Thymus (tissue), 11 donors: Measurements from ENCODE around the gene KCNIP1. TPM values are rescaled to one million over a fixed set of nuclear protein-coding genes. Genes with fewer than 3 reads are reported as not detected.

Experiments used
- DNase-seq, 9 donors: peaks; one replicate each; pipeline ENCODE4 v3.0.0-alpha.2; 2013; ENCODE audit warnings: low spot score in 9 of 9, low read depth in 6 of 9, missing footprints in 1 of 9
- H3K27ac ChIP-seq, 2 donors: one replicate each; pipeline ENCODE4 v1.5.1; 2013; ENCODE audit warnings: control low read depth in 1 of 2, low read depth in 1 of 2, low read length in 1 of 2, mild to moderate bottlenecking in 1 of 2, moderate library complexity in 1 of 2
- H3K27me3 ChIP-seq, 2 donors: one replicate each; pipeline ENCODE4 v1.5.1; 2013; ENCODE audit warnings: low read length in 1 of 2; ENCODE audit not compliant: control insufficient read depth in 2 of 2, insufficient read depth in 1 of 2
- H3K36me3 ChIP-seq, 2 donors: one replicate each; pipeline ENCODE4 v1.5.1; 2013; ENCODE audit warnings: low read length in 1 of 2, mild to moderate bottlenecking in 1 of 2, moderate library complexity in 1 of 2; ENCODE audit not compliant: control insufficient read depth in 2 of 2, insufficient read depth in 2 of 2
- H3K4me1 ChIP-seq, 2 donors: one replicate each; pipeline ENCODE4 v1.5.1; 2013; ENCODE audit warnings: low read length in 2 of 2; ENCODE audit not compliant: control insufficient read depth in 2 of 2, insufficient read depth in 2 of 2
- H3K4me3 ChIP-seq, 2 donors: one replicate each; pipeline ENCODE4 v1.5.1; 2013; ENCODE audit warnings: low read length in 2 of 2, control low read depth in 1 of 2, mild to moderate bottlenecking in 1 of 2
- H3K9me3 ChIP-seq, 2 donors: one replicate each; pipeline ENCODE4 v1.5.1; 2013; ENCODE audit warnings: low read length in 1 of 2, mild to moderate bottlenecking in 1 of 2; ENCODE audit not compliant: control insufficient read depth in 2 of 2, insufficient read depth in 1 of 2
- WGBS: extraction: QIAGEN DNeasy Blood & Tissue Kit; methylation state at CpG from one replicate; pipeline ENCODE4 v1.1.7; 2013; 5-methylcytosine and 5-hydroxymethylcytosine counted together
- polyA plus RNA-seq: library from polyadenylated mRNA; stranded (reverse); fragments of 200-250 nt; gene quantifications from one replicate; pipeline ENCODE4 v1.2.3, GENCODE V29; 2013
- total RNA-seq: library from RNA; stranded (reverse); fragments of 120-200 nt; gene quantifications from one replicate; pipeline ENCODE4 v1.2.4, GENCODE V29; 2013
- donor health status: healthy.

The KCNIP1 gene
- total and polyA plus RNA-seq, 2 donors: 0.09 to 0.23 TPM

DNA sequence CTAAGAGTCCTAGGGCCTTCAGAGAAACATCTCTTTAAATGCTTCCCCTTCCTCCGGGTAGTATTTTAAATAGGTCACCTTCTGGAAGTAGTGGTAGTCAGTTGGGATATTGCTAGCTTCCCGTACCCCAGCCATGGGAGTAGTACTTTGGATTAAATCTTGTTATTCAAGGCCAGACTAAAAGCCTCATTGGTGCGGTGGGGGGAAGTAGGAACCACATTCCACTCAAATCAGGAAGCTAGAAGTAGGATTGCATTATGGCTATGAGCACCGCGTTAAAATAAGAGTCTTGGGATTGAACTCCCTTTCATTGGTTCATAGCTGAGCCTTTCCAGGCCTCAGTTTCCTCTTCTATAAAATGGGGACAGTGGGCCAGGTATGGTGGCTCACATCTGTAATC is 6.7 kb downstream of the KCNIP1 start:
- H3K9me3 ChIP-seq: no peaks in the 10 kb centered on the region
- no peak overlapping the region for H3K27ac ChIP-seq
- H3K27me3 ChIP-seq: peaks cover 2 to 13% of the 10 kb centered on the region in 2 donors
- no peaks in the 10 kb centered on the region for H3K36me3 ChIP-seq
- WGBS: 92% methylated on average over 5 of the region's 5 CpGs
- H3K4me1 ChIP-seq: no peaks in the 10 kb centered on the region
- no peak for DNase-seq
- no peak overlapping the region for H3K4me3 ChIP-seq

DNA sequence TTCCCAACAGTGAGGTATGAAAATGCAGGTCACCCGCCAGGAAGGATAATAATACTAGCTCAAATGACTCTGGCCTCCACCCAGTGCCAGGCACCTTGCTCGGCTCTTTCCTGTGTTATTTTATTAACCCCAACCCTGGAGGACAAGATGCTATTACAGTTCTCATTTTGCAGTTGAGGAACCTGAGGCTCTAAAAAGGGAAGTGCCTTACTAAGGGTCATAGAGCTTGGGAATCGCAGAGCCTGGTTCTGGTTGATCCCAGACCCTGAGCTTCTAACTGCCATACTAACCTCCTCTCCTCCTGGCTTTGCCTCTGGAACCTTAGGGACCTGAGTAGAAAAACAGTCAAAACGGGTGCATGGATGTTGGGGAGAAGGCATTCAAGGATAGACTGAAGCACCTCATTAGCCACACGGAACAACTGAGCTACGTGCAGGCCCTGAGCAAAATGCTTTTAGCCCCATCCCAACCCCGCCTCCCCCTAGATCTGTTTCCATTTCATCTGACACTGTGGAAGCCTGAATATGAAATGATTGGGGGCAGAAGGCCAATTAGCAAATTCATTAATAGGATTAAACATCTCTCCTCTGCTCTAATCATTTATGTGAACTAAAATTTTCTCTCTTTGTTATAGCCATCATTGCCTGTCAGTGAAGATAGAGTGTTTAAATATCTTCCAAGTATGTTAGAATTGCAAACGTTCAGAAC is 7.9 kb downstream of the KCNIP1 start:
- no peak for DNase-seq
- Histone ChIP-seq H3K27ac (no peak overlapping the region), H3K27me3 (peaks cover 0 to 2% of the 10 kb centered on the region in 2 donors), H3K4me1 (no peaks in the 10 kb centered on the region), H3K36me3 (no peaks in the 10 kb centered on the region), H3K4me3 (no peak overlapping the region), H3K9me3 (no peaks in the 10 kb centered on the region)
- 84% methylated on average over 8 of the region's 8 CpGs for WGBS

DNA sequence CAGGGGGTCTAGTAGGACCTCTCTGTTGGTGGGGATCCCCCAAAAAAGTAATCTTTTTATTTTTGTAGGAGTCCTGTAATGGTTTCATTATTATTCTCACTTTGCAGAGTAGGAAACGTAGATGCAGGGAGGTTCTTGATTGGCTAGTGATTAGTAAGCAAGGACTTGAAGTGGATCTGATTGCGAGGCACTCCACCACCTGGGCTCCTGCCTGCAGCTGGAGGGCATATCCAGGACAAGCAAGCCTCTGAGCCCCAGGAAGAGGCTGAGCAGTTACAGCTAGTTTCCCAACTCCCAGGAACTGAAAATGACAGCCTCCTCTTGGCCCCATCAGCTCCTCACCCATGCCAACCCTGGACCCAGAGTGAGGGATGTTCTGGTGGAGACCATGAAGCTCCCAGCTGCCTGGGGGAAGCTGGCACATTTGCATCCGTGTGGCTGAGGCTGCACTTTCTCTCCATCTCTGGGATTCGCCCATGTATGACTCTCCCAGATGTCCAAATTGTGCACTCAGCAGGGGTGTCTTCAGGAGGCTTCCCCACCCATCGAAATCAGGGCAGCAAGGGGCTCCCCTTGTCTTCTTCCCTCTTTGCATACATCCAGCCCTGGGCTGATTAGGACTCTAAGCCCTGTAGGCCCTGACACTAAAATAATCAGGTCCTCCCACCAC is 10.2 kb downstream of the KCNIP1 start:
- H3K27me3 ChIP-seq: no peaks in the 10 kb centered on the region
- no peak overlapping the region for H3K27ac ChIP-seq
- H3K9me3 ChIP-seq: no peaks in the 10 kb centered on the region
- no peaks in the 10 kb centered on the region for H3K4me1 ChIP-seq
- no peak overlapping the region for H3K4me3 ChIP-seq
- no peaks in the 10 kb centered on the region for H3K36me3 ChIP-seq
- WGBS: 91% methylated on average over 5 of the region's 5 CpGs
- no peak for DNase-seq

DNA sequence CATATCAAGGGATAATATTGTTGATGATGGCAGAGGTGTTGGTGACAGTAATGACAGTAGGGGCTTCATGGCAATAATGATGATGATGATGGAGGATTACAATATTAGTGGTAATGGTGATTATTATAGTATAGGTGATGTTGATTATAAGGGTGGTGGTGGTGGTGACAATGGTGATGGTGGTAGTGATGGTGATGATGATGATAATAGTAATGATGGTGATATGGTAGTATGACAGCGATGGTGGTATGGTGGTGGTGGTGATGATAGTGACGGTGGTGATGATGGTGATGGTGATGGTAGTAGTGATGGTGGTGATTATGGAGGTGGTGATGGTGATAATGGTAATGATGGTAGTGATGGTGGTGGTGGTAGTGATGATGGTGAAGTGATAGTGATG is 13.6 kb downstream of the KCNIP1 start:
- no peaks in the 10 kb centered on the region for H3K36me3 ChIP-seq
- H3K27me3 ChIP-seq: no peaks in the 10 kb centered on the region
- no peak overlapping the region for H3K27ac ChIP-seq
- no peaks in the 10 kb centered on the region for H3K9me3 ChIP-seq
- no peak for DNase-seq
- no peak overlapping the region for H3K4me3 ChIP-seq
- H3K4me1 ChIP-seq: no peaks in the 10 kb centered on the region
- WGBS: 100% methylated on average over 2 of the region's 2 CpGs

- Histone ChIP-seq H3K36me3 (no peaks in the 10 kb centered on the region), H3K27ac (no peak overlapping the region), H3K27me3 (no peaks in the 10 kb centered on the region), H3K4me3 (no peak overlapping the region), H3K4me1 (no peaks in the 10 kb centered on the region), H3K9me3 (no peaks in the 10 kb centered on the region)
- WGBS: 93% methylated on average over 5 of the region's 5 CpGs
- DNase-seq: no peak
These were observed 14.5 kb downstream of the KCNIP1 start for GRCh38 chr5:170518277-170518676.

DNA sequence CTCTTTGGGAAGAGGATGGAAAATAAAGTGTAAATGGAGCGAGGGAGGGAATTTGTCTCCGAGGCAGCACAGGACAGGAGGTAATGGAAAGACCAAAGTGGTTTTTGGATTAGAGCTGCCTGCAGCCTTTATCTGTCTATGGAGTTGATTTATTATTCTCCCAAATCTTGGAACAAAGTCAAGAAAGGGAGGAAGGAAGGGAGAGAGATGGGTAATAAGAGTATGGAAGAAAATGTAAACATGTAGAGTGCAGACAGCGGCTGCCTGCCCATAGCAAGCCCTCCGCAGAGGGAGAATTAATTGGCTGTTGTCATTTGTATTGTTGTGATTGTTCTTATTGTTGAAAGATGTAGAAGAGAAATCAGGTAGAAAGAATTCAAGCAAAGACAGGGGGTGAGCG is 15.7 kb downstream of the KCNIP1 start:
- H3K9me3 ChIP-seq: no peaks in the 10 kb centered on the region
- no peak for DNase-seq
- H3K27me3 ChIP-seq: no peaks in the 10 kb centered on the region
- no peak overlapping the region for H3K4me3 ChIP-seq
- no peaks in the 10 kb centered on the region for H3K36me3 ChIP-seq
- H3K27ac ChIP-seq: no peak overlapping the region
- no peaks in the 10 kb centered on the region for H3K4me1 ChIP-seq
- 96% methylated on average over 5 of the region's 5 CpGs for WGBS

- no peak overlapping the region for H3K27ac ChIP-seq
- no peak for DNase-seq
- H3K4me1 ChIP-seq: no peaks in the 10 kb centered on the region
- no peaks in the 10 kb centered on the region for H3K36me3 ChIP-seq
- H3K9me3 ChIP-seq: no peaks in the 10 kb centered on the region
- no peak overlapping the region for H3K4me3 ChIP-seq
- 82% methylated on average over 6 of the region's 6 CpGs for WGBS
- no peaks in the 10 kb centered on the region for H3K27me3 ChIP-seq
These were observed 16.6 kb downstream of the KCNIP1 start for GRCh38 chr5:170520372-170520771.

DNA sequence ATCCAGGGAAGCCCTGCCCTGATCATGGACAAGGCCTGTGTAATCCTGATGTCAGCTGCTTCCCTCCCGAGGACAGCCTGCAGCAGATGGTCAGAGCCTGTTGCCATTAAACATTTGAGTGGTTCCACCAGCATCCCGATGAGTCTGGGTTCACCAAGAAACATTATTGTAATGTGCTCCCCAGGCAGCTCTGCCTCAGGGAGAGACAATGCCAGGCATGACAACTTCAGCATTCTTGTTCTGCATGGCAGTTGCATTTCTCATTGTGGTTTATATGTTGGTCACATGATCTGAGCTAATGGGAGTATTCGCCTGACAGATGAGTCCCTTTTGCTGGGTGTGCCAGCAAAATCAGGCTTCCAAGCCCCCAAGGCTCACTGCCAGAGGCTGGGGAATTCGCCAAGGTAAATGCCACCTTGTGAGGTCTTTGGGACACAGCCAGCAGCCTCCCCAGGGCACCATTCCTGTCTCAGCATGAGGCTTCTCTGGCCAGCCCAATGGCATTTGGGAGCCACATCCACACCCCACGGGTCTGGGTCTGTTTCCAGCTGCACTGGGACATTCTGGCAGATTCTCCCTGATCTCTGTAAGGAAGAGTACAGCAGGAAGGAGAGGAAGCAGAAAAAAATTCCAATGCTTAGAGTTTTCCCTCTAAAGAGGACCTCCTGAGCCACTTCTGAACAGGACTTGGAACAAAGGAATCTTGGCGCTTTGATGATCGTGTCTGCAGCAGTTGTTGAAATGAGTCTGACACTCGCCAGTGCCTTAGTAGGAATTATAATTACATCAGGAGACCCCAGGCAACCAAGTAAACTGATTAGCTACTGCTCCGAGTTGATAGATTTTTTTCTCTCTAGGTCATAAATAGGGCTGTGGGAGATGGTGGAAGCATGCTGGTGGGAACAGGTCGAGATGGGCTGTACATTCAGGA is 18.7 kb downstream of the KCNIP1 start:
- no peaks in the 10 kb centered on the region for H3K27me3 ChIP-seq
- peak in 1 of 9 donors; percentile 5 for DNase-seq
- WGBS: 73% methylated on average over 10 of the region's 10 CpGs

DNA sequence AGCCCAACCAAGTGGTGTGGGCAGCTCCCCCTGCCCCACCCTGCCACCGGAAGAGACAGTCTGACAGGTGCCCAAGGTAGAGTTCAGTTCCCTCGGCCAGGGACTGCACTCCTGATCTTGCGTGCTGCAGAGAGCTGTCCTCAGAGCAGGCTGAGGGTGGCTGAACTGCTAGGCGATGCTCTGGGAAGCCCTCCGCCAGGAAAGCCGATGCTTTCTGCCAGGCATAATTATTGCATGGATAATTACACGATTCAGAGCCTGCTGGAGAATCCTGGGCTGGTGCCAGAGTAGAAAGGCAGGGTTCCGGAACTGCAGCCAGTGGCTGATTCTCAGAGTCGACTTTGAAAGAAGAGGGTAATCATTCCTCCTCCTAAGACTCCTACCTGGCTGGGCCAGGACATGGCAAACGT is 19.3 kb downstream of the KCNIP1 start:
- Histone ChIP-seq H3K27me3 (no peaks in the 10 kb centered on the region), H3K36me3 (no peaks in the 10 kb centered on the region), H3K9me3 (no peaks in the 10 kb centered on the region), H3K4me3 (no peak overlapping the region), H3K4me1 (no peaks in the 10 kb centered on the region), H3K27ac (no peak overlapping the region)
- DNase-seq: no peak
- WGBS: 81% methylated on average over 10 of the region's 10 CpGs

More for the DNA sequence above, 18.7 kb downstream of the KCNIP1 start:
- no peak overlapping the region for H3K4me3 ChIP-seq
- H3K9me3 ChIP-seq: no peaks in the 10 kb centered on the region
- H3K4me1 ChIP-seq: no peaks in the 10 kb centered on the region
- no peak overlapping the region for H3K27ac ChIP-seq
- H3K36me3 ChIP-seq: no peaks in the 10 kb centered on the region
